Body of pancreas (tissue), 4 donors: ENCODE measurements around the gene SKIL. TPM values are rescaled to one million over a fixed set of nuclear protein-coding genes. Genes with fewer than 3 reads are reported as not detected.

ENCODE experiments used
- ATAC-seq: fragments of 150-250 bp; one replicate; pipeline ENCODE4 v1.9.1; 2016
- DNase-seq, 4 donors: peaks; one replicate each; pipeline ENCODE4 v3.0.0-alpha.2; 2019
- H3K27ac ChIP-seq, 4 donors: fragments of 200-600 bp; sonication (generic); 1 replicate in 3 of 4; 2 replicates in 1 of 4; pipeline versions ENCODE4 v1.5.1 to v1.6.1; 2016 to 2019; ENCODE audit warnings: mild to moderate bottlenecking in 1 of 4, mixed read lengths in 1 of 4, moderate library complexity in 1 of 4
- H3K27me3 ChIP-seq, 2 donors: fragments of 200-600 bp; sonication (generic); one replicate each; pipeline ENCODE4 v1.6.0; 2016; ENCODE audit warnings: mild to moderate bottlenecking in 1 of 2
- H3K36me3 ChIP-seq, 2 donors: fragments of 200-600 bp; sonication (generic); replicated peaks in 1 of 2; 2 replicates each; pipeline ENCODE4 v1.5.1; 2016; ENCODE audit warnings: low read depth in 2 of 2; ENCODE audit not compliant: insufficient read depth in 1 of 2
- H3K4me1 ChIP-seq: fragments of 200-600 bp; sonication (generic); one replicate; pipeline ENCODE4 v1.6.0; 2016
- H3K4me3 ChIP-seq, 2 donors: fragments of 200-600 bp; sonication (generic); 1 replicate in 1 of 2; 2 replicates in 1 of 2; pipeline ENCODE4 v1.5.1; 2016 to 2019
- H3K9me3 ChIP-seq, 3 donors: fragments of 200-600 bp; sonication (generic); 1 replicate in 2 of 3; 2 replicates in 1 of 3; pipeline ENCODE4 v1.5.1; 2016
- CTCF ChIP-seq, 7 experiments: fragments of 450-650 bp in 4 of 7; fragments of 200-600 bp in 3 of 7; sonication (generic) in 3 of 7; IDR thresholded peaks; one replicate each; pipeline ENCODE4 v1.5.1; 2016 to 2019; ENCODE audit warnings: antibody characterized with exemption in 7 of 7
- POLR2A ChIP-seq, 3 donors: fragments of 450-650 bp; IDR thresholded peaks; one replicate each; pipeline ENCODE4 v1.6.1; 2016; ENCODE audit warnings: antibody characterized with exemption in 3 of 3, mild to moderate bottlenecking in 2 of 3
- WGBS, 2 donors: methylation state at CpG; one replicate each; pipeline ENCODE4 v1.1.5; 2017; 5-methylcytosine and 5-hydroxymethylcytosine counted together
- intact Hi-C: fragments of 100-400 bp; cut with DNase I; formaldehyde crosslinking; loops from one replicate; pipeline ENCODE4 v1.15.1; 2023
- total RNA-seq, 2 donors: library from RNA; depleted of rRNA; stranded (reverse); fragments of >200 nt; gene quantifications; one replicate each; pipeline ENCODE4 v1.1.0, GENCODE V29; 2016

SKIL gene
- total RNA-seq, 2 donors from 2014 or later, result 17.5 to 22.6 TPM

- ATAC-seq (no peak), DNase-seq (peak; percentile 52 to 68 (median 60))
- no peaks in the 10 kb centered on the region for H3K36me3 ChIP-seq
- peaks cover 40% of the 10 kb centered on the region for H3K4me1 ChIP-seq
- H3K4me3 ChIP-seq, result peak overlapping the region in 1 of 2 donors; percentile 30
- WGBS, 2 donors, result 2 to 4% methylated on average over 22 of the region's 22 CpGs
- no peaks in the 10 kb centered on the region for H3K9me3 ChIP-seq
- H3K27ac ChIP-seq, result peak overlapping the region; percentile 94 to 100 (median 98)
- intact Hi-C loops, result no loop called here
- no peak for TF ChIP-seq POLR2A (IDR thresholded peaks at IDR 0.05)
- no peak for TF ChIP-seq CTCF (IDR thresholded peaks at IDR 0.05)
- no peaks in the 10 kb centered on the region for H3K27me3 ChIP-seq
Measured at GRCh38 chr3:170355738-170356595, 1.5 kb upstream of the SKIL start.

GRCh38 chr3:170356596-170357175 lies 829 bp upstream of the SKIL start:
- H3K4me3 ChIP-seq, result peak overlapping the region in 1 of 2 donors; percentile 30
- WGBS, 2 donors, result 0 to 10% methylated on average over 2 to 23 of the region's 60 CpGs
- H3K36me3 ChIP-seq, result no peaks in the 10 kb centered on the region
- peak; percentile 85 to 87 (median 86) for DNase-seq
- H3K9me3 ChIP-seq, result no peaks in the 10 kb centered on the region
- intact Hi-C loops, result no loop called here
- TF ChIP-seq CTCF (IDR thresholded peaks at IDR 0.05) (peak in 1 of 7 experiments; percentile 27), POLR2A (IDR thresholded peaks at IDR 0.05) (peak; percentile 46 to 82 (median 79))
- H3K4me1 ChIP-seq, result peaks cover 46% of the 10 kb centered on the region
- H3K27ac ChIP-seq, result peak overlapping the region; percentile 94 to 100 (median 98)
- peak; percentile 67 for ATAC-seq
- H3K27me3 ChIP-seq, result no peaks in the 10 kb centered on the region

GRCh38 chr3:170358042-170359010 lies 811 bp downstream of the SKIL start:
- Histone ChIP-seq H3K9me3 (no peaks in the 10 kb centered on the region), H3K4me1 (peaks cover 60% of the 10 kb centered on the region), H3K27me3 (no peaks in the 10 kb centered on the region), H3K27ac (peak overlapping the region; percentile 94 to 100 (median 98)), H3K4me3 (peak overlapping the region; percentile 85 to 89), H3K36me3 (no peaks in the 10 kb centered on the region)
- intact Hi-C loops, result no loop called here
- 4 to 12% methylated on average over 18 to 40 of the region's 44 CpGs for WGBS, 2 donors
- no peak for TF ChIP-seq POLR2A (IDR thresholded peaks at IDR 0.05)
- TF ChIP-seq CTCF (IDR thresholded peaks at IDR 0.05), result peak in 5 of 7 experiments; percentile 6 to 27 (median 14)
- DNase-seq (peak; percentile 78 to 87 (median 85)), ATAC-seq (peak; percentile 7)

GRCh38 chr3:170359178-170359704 lies 1.7 kb downstream of the SKIL start:
- Histone ChIP-seq H3K4me1 (peaks cover 66% of the 10 kb centered on the region), H3K4me3 (no peak overlapping the region), H3K9me3 (no peaks in the 10 kb centered on the region), H3K27ac (peak overlapping the region in 2 of 4 donors; percentile 94 to 100), H3K27me3 (no peaks in the 10 kb centered on the region), H3K36me3 (no peaks in the 10 kb centered on the region)
- intact Hi-C loops, result no loop called here
- DNase-seq (no peak), ATAC-seq (no peak)
- 78 to 92% methylated on average over 20 of the region's 20 CpGs for whole genome bisulfite sequencing, 2 donors
- TF ChIP-seq POLR2A (IDR thresholded peaks at IDR 0.05) (no peak), CTCF (IDR thresholded peaks at IDR 0.05) (no peak)
